GM18858 (cell line): Measurements from ENCODE around the gene PER1.

ENCODE experiments used
- ATAC-seq: cut with Tn5 transposase; IDR thresholded peaks from one replicate; pipeline ENCODE4 v1.9.1; 2021; ENCODE audit not compliant: unreplicated experiment

The PER1 gene

DNA sequence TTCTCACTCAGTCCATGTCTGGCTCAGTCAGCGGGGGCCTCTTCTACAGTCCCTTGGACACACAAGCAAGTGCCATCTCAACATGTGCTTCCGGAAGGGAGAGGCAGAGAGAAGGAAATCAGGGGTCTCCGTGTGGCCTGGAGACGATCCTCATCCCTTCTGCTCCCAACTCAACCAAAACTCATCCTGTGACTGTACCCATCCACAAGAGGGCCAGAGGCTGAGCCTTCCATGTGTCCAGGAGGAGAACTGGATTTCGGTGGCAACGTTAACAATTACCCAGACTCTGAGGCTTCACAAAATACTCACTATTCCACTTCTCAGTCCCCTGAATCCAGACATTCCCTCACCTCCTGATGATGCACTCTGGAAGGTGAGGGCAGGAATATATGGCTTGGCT is 56.8 kb downstream of the PER1 start:
- ATAC-seq = no peak

- no peak for ATAC-seq
Measured at GRCh38 chr17:8091033-8091687, 61.0 kb downstream of the PER1 start.
